Measurements from ENCODE around the gene ITPRIPL2. TPM values are rescaled to one million over a fixed set of nuclear protein-coding genes. Genes with fewer than 3 reads are reported as not detected.

Gene ITPRIPL2
- total and polyA plus RNA-seq, 2 of the 13 experiments (the other 11 are each of a cell fraction or from before 2014, with no cell fraction given): 5.9 to 12.6 TPM

DNA sequence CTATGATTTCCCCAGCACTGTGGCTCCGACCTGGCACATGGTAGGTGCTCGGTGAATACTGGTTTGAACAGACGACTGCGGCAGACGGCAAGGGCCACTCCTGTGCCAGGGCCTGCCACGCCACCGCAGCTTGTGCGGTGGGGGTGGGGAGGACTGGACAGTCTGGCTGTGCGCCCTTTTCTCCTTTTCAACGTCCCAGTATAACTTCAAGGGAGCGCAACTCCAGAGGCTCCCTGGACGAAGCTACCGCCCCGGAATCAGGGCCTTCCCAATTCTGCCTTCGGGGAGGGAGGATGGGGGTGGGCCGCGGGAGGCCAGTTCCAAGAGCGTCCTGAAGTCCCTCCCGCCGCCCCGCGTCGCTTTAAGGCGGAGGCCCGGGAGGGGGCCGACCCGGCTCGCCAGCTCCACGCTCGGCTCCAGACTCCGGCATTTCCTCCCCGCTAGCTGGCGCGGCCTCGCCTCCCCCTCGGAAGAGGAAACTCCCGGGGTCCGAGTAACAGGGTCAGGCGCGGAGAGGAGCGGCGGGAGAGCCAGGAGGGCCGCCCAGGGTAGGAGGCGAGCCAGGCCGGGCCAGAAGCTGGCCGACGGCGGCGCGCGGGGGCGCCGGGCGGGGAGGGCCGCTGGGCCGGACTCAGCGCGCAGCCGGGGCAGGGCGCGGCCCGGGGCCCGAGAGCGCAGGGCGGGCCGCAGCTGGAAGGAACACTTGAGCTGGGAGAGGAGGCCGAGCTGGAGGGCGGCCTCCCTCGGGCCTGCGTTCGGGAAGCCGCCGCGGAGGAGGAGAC lies at the start of gene ITPRIPL2 (continued):
- TF ChIP-seq, protein P1, sequence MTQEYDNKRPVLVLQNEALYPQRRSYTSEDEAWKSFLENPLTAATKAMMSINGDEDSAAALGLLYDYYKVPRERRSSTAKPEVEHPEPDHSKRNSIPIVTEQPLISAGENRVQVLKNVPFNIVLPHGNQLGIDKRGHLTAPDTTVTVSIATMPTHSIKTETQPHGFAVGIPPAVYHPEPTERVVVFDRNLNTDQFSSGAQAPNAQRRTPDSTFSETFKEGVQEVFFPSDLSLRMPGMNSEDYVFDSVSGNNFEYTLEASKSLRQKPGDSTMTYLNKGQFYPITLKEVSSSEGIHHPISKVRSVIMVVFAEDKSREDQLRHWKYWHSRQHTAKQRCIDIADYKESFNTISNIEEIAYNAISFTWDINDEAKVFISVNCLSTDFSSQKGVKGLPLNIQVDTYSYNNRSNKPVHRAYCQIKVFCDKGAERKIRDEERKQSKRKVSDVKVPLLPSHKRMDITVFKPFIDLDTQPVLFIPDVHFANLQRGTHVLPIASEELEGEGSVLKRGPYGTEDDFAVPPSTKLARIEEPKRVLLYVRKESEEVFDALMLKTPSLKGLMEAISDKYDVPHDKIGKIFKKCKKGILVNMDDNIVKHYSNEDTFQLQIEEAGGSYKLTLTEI (CRISPR knock-in tag; conservative IDR thresholded peaks at IDR 0.05): no peak
- TF ChIP-seq, protein P2, sequence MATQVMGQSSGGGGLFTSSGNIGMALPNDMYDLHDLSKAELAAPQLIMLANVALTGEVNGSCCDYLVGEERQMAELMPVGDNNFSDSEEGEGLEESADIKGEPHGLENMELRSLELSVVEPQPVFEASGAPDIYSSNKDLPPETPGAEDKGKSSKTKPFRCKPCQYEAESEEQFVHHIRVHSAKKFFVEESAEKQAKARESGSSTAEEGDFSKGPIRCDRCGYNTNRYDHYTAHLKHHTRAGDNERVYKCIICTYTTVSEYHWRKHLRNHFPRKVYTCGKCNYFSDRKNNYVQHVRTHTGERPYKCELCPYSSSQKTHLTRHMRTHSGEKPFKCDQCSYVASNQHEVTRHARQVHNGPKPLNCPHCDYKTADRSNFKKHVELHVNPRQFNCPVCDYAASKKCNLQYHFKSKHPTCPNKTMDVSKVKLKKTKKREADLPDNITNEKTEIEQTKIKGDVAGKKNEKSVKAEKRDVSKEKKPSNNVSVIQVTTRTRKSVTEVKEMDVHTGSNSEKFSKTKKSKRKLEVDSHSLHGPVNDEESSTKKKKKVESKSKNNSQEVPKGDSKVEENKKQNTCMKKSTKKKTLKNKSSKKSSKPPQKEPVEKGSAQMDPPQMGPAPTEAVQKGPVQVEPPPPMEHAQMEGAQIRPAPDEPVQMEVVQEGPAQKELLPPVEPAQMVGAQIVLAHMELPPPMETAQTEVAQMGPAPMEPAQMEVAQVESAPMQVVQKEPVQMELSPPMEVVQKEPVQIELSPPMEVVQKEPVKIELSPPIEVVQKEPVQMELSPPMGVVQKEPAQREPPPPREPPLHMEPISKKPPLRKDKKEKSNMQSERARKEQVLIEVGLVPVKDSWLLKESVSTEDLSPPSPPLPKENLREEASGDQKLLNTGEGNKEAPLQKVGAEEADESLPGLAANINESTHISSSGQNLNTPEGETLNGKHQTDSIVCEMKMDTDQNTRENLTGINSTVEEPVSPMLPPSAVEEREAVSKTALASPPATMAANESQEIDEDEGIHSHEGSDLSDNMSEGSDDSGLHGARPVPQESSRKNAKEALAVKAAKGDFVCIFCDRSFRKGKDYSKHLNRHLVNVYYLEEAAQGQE (IDR thresholded peaks at IDR 0.05; ENCODE audit: borderline replicate concordance in 1 of 2, low read depth in 1 of 2, low read length in 2 of 2): no peak; a peak in 1 of 4 replicates
- no peak for TF ChIP-seq PCBP2 (optimal IDR thresholded peaks at IDR 0.05; ENCODE audit: low read depth, low read length, poor library complexity, severe bottlenecking)
- TF ChIP-seq RERE (CRISPR knock-in tag; IDR thresholded peaks at IDR 0.05; ENCODE audit: low read depth): no peak
- TF ChIP-seq XBP1 (CRISPR knock-in tag; IDR thresholded peaks at IDR 0.05): no peak
- 0 out of 2 replicates have a peak, but pooled peaks have one; percentile 11 for TF ChIP-seq KDM1A (CRISPR knock-in tag; IDR thresholded peaks at IDR 0.05)
- TF ChIP-seq JUN (CRISPR knock-in tag; IDR thresholded peaks at IDR 0.05): peak; percentile 41; the same call in 1 of the 2 replicates
- TF ChIP-seq NRL (CRISPR knock-in tag; IDR thresholded peaks at IDR 0.05; ENCODE audit: borderline replicate concordance): peak; percentile 55; the same call in 1 of the 2 replicates
- TF ChIP-seq, protein P3, sequence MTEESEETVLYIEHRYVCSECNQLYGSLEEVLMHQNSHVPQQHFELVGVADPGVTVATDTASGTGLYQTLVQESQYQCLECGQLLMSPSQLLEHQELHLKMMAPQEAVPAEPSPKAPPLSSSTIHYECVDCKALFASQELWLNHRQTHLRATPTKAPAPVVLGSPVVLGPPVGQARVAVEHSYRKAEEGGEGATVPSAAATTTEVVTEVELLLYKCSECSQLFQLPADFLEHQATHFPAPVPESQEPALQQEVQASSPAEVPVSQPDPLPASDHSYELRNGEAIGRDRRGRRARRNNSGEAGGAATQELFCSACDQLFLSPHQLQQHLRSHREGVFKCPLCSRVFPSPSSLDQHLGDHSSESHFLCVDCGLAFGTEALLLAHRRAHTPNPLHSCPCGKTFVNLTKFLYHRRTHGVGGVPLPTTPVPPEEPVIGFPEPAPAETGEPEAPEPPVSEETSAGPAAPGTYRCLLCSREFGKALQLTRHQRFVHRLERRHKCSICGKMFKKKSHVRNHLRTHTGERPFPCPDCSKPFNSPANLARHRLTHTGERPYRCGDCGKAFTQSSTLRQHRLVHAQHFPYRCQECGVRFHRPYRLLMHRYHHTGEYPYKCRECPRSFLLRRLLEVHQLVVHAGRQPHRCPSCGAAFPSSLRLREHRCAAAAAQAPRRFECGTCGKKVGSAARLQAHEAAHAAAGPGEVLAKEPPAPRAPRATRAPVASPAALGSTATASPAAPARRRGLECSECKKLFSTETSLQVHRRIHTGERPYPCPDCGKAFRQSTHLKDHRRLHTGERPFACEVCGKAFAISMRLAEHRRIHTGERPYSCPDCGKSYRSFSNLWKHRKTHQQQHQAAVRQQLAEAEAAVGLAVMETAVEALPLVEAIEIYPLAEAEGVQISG (CRISPR knock-in tag; IDR thresholded peaks at IDR 0.05): peak; percentile 71
- TF ChIP-seq MLLT10 (CRISPR knock-in tag; IDR thresholded peaks at IDR 0.05): no peak
- TF ChIP-seq, protein P4, sequence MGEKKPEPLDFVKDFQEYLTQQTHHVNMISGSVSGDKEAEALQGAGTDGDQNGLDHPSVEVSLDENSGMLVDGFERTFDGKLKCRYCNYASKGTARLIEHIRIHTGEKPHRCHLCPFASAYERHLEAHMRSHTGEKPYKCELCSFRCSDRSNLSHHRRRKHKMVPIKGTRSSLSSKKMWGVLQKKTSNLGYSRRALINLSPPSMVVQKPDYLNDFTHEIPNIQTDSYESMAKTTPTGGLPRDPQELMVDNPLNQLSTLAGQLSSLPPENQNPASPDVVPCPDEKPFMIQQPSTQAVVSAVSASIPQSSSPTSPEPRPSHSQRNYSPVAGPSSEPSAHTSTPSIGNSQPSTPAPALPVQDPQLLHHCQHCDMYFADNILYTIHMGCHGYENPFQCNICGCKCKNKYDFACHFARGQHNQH (CRISPR knock-in tag; IDR thresholded peaks at IDR 0.05): peak; percentile 48

All from HepG2 (cell line).